Fibroblast of peridontal ligament (primary cell): ENCODE data around the gene BTBD10.

Experiments
- DNase-seq: peaks from one replicate; pipeline ENCODE4 v3.0.0-alpha.2; 2010; ENCODE audit errors: extremely low read depth

Gene BTBD10

GRCh38 chr11:13375798-13376197, 87.2 kb downstream of the BTBD10 start:
- DNase-seq = no peak

GRCh38 chr11:13373216-13373615, 89.8 kb downstream of the BTBD10 start:
- DNase-seq = no peak

- DNase-seq = peak; percentile 17
Measured at GRCh38 chr11:13368041-13368446, 95.0 kb downstream of the BTBD10 start.

DNA sequence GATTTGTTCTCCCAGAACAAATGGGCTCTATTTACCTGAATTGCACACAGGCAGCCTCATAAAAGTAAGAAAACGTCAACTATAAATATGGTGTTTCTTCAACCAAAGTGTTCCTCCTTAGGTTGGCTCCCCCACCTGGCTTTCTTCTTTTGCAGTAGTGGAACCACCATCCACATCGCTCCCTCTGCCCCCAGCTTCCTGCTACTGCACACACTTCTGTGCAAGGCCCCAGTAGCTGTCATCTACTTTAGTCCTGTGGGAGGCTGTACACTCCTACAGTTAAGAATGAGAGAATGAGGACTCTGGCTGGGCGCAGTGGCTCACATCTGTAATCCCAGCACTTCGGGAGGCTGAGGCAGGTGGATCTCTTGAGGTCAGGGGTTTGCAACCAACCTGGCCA, 95.9 kb downstream of the BTBD10 start:
- no peak for DNase-seq

DNA sequence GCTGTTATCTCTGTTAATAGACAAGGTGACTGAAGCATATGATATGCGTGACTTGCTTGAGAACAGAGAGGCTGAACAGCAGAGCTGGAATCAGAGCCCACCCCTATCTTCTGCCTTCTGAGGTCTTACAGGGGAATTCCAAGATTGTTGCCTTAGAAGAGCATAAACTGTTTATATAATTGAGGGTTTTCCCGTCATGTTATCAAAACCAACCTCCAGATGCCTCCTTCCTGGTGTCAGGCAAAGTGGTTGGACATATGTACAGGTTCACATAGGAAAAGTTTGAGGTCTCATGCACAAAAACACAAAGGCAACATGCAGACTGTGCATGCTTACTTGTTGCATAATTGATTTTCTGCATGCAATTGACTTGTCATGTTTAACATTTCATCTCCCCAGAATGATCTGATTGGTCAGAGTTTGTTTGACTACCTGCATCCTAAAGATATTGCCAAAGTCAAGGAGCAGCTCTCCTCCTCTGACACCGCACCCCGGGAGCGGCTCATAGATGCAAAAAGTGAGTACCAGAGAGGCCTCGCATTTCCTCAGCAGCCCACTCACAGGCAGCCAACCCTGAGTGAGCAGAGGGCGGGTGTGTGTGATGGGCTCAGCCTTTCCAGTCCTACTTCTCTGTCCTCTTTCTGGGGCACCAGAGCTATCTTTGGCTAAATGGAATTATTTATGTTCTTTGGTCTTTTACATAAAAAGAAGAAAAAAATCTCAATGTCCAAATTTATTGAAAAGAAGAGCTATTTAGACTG, 96.6 kb downstream of the BTBD10 start:
- DNase-seq = no peak

GRCh38 chr11:13364388-13364787, 98.6 kb downstream of the BTBD10 start:
- DNase-seq = no peak

DNA sequence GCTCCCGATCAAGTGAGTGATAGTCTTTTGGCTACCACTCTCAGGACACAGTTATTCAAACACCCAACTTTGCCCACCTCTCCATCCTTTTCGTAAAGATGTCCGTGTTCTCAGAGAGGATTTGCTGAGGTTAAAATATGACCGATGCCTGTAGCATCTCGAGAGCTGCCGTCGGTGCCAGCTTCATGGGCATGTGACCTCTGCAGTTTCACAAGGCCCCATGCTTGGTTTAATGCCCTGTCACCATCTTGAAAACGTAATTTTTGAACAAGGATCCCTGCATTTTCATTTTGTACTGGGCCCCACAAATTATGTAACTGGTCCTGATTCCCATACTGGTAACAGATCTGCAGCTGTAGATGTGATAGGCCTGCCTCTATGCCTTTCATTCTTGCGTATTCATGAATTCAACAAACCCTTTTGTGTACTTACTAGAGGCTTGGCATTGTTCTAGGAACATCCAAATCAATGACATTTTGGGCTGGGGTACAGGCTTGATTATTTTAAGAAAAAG, 100.4 kb downstream of the BTBD10 start:
- DNase-seq = no peak

DNA sequence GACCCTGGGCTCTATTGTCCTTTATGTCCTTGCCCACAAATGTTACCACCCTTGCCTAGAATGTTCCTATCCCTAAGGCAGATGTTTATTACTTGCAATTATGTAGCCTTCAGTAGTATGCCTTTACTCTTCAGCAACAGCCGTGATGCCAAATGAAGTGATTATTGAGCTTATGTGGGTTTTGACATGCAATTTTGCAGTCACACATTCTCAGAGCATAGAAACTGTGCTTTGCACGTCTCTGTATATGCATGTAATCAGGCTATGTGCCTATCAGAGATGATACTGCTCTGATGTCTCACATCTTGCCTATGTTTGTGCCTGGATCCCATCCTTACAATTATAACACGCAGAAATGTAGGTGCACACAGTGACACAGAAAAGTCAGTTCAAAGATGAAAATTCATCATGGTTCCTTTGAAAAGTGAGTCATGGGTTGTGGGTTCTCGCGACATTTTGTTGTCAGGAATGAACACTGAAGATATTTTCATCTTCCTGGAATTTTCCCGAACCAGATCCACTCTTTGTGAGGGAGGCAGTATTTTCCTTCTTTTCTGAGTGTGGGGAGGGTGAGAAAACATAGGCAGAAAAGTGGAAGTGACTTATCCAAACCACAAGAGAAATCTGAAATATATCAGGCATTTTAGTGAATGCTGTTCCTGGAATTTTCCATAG, 104.3 kb downstream of the BTBD10 start:
- peak; percentile 52 for DNase-seq

DNA sequence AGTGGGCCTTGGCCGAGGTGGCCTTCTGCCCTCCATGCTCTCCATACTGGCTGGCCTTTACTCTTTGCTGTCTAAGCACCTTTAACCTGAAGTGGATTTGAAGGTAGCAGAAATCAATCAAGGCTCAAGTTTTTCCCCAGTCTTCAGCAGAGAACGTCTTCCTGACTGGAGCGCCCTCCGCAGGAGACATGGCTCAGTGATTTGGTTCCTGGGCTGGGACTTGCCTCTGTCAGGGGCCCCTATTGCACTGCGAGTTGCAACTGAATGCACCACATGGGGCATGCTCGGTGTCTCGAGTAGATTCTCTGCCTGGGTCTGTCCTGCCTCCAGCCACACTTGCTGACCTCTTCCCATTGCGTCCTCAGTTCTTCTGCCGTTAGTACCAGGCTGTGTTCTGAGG, 105.8 kb downstream of the BTBD10 start:
- DNase-seq = no peak

- DNase-seq = no peak
Measured at GRCh38 chr11:13355191-13355590, 107.8 kb downstream of the BTBD10 start.

- peak; percentile 18 for DNase-seq
Measured at GRCh38 chr11:13354335-13354734, 108.7 kb downstream of the BTBD10 start.

DNA sequence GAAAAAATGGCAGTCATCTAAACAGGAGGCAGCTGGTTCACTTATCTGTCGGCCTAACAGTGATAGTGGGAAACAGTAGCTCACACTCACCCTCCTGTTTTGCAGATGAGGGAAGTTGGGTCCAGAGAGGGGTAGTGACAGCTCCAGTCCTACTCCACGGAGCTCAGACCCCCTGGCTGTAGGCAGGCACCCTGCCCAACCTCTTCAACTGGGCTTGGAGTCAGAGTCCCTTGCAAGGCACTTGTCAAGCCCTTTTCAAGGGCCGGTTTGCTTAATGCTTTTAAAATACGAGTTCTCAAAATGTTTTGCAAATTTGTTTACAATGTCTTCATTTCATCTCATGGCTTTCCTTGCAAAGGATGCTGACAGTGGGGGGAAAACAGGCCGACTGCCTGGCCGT, 110.3 kb downstream of the BTBD10 start:
- no peak for DNase-seq

DNA sequence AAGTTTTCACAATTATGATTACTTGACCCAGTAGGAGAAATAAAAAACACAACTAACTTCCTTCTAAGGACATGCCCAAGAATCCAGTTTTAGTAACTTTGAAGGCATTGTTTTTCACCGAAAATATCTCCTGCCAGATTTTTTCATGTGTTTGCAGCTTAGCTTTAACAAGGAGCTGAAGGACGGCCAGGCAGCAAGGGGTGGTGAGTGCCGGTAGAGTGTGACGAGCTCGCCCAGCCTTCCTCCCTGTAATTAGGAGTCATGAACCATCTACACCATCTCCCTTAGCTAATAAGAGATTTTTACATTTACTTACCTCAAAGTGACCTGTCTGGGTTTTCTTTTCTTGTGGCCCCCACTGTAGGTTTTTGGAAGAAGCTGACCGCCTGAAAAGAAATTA, 113.4 kb downstream of the BTBD10 start:
- no peak for DNase-seq

DNA sequence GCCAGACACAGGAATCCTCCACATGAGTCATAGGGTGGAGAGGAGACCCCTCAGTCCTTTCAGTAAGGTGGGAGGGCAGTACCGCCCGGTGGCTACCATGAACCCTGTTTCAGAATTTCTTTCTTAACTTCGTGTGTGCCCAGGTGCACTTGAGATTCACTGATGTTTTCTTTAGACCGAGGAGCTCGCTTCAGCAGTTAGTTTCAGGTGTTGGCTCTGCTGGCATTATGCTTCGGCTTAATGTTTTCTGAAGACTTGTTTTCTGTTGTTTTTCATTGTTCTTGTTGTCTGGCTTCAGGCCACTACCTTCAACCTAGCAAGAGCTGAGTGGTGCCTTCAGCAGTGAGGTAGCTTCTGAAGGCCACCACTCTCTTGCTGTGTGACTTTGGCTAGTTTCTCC, 114.0 kb downstream of the BTBD10 start:
- no peak for DNase-seq

GRCh38 chr11:13348305-13348704, 114.7 kb downstream of the BTBD10 start:
- no peak for DNase-seq

DNA sequence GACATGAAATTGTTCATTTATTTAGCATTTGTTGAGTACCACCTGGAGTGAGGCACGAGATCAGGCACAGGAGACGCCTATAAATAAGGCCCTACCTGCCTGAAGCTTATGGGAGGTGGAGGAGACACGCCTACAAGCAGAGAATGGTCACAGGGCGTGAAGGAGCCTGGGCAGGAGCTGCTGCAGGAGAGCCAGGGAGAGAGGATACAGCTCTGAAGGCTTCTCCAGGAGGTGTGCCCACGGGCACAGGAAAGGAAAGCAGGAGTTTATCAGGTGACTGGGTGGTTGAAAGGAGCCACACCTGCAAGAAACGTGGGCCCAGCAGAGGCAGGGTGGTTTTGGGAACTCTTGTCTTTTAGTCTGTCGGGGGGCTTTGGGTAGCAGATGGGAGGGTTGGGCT, 115.1 kb downstream of the BTBD10 start:
- no peak for DNase-seq

DNA sequence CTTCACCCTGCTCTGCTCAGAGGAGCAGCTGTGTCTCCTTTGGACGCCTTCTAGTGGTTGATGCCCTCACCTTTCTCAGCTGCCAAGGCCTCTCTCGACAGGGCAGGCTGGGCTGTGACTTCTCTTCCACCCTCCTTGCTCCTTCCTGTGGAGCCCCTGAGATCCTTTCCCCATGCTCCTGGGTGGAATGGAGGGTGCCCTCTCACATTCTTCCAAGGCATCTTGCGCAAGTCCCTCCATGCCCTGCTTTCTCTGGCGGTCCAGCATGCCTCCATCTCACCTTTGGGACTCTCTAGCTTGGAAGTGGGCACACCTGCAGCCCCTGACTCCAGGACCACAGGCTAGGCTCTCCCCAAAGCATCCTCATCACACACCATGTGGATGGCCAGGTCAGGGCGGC, 116.6 kb downstream of the BTBD10 start:
- DNase-seq = no peak

DNA sequence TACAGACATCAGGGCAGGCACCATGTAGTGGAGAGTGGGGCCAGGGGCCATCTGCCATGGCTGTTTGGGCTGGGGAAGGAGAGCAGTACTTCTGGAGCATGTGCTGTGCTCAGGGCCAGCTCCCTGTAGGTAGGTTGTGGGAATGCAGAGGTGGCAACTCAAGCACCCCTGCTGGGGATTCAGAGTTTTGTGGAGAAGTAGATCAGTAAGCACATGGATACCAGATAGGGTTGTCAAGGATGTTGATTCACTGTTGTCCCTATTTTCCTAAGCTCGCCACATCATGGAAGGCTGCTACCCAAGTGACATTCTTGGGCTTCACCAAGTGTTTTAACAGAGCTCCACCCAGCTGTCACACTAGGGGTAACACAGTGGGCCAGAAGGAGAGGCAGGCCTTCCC, 118.2 kb downstream of the BTBD10 start:
- no peak for DNase-seq

DNA sequence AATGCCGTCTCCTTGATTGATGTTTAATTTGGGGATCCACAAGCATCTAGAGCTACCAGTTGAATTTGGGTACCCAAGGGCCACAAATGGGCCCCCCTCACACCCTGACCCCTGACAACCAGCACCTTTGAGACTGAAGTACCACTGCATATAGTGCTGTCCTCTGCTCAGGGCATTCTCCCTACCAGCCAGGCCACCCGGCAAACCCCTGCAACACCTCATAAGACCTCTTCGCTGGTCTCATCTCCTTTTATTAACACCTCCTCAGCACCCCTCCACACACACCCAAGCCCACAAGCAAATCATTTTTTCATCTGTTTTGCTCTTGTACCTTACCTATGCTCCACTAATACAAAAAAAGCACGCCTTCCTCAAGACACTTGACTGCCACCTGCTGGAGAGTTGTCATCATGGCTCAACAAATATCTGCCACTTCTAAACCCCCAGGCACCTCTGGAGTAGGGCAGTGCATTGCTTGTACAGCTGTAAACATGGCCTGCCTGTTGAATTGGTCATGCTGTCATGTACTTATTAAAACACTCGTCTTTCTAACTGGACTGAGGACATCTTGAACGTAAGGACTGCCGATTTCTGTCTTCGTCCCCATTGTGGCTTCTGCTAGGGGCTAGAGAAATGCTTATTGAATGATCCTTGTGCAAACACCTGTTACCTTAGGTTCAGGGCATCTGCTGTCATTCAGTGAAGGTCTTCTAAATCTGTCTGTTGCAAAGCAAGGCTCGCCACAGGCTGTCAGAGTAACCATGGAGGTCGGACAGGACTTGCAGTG, 118.9 kb downstream of the BTBD10 start:
- peak; percentile 84 for DNase-seq

- DNase-seq = no peak
Measured at GRCh38 chr11:13343067-13343466, 120.0 kb downstream of the BTBD10 start.

- no peak for DNase-seq
Measured at GRCh38 chr11:13341026-13341425, 122.0 kb downstream of the BTBD10 start.
